Measurements from ENCODE around the gene LCAT.
A peak's percentile ranks its signal among the peaks of the same experiment; 100 is the strongest.

LCAT gene

GRCh38 chr16:67909056-67909742, 34.7 kb downstream of the LCAT start:
- no peak for DNase-seq

- DNase-seq, result no peak
These were observed 36.3 kb downstream of the LCAT start for GRCh38 chr16:67907397-67908180.

GRCh38 chr16:67902831-67903230, 41.1 kb downstream of the LCAT start:
- DNase-seq, result no peak

DNA sequence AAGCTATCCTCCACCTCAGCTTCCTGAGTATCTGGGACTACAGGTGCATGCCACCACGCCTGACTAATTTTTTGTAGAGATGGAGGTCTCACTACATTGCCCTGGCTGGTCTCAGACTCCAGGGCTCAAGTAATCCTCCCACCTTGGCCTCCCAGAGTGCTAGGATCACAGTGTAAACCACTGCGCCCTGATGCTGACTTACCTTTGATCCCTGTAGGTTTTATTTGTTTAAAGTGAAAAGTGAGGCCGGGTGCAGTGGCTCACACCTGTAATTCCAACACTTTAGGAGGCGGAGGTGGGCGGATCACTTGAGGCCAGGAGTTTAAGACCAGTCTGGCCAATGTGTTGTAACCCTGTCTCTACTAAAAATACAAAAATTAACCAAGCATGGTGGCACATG, 42.2 kb downstream of the LCAT start:
- DNase-seq, result no peak

- DNase-seq, result no peak
These were observed 46.7 kb downstream of the LCAT start for GRCh38 chr16:67897231-67897630.

- DNase-seq, result peak in 1 of 2 experiments; percentile 25
These were observed 50.0 kb downstream of the LCAT start for GRCh38 chr16:67893743-67894399.

GRCh38 chr16:67892899-67893742, 50.8 kb downstream of the LCAT start, which contains the start of gene PSKH1:
Gene PSKH1 (plus strand): TSS chr16:67893254. CDS start chr16:67908750, 15,496 bp downstream.
- DNase-seq, result peak; percentile 87 to 96

DNA sequence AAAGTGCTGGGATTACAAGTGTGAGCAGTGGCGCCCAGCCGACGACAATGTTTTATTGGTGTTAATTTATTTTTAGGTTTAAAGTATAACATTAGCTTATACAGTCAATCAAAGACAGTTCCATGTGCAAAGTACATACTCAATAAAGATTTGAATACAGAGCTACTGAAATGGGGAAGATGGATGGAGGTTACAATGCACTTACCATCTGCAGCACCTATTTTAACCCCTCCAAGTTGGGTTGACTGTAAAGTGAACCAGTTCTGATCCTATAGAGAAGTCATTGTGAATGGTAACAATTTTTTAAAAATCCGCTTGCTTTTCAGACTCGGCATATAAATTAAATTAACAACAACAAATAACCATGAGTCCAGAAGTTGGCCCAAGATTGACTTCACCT, 51.5 kb downstream of the LCAT start:
- no peak for DNase-seq
